HG03108 (cell line): ENCODE results near the gene CASKIN1.
"Not testable (repeated sequence)": the region's sequence is repeated elsewhere in the genome, so short reads cannot be mapped to it uniquely, and the experiment has no call there.

Experiments
- ATAC-seq: cut with Tn5 transposase; IDR thresholded peaks from one replicate; pipeline ENCODE4 v1.9.1; 2021; ENCODE audit warnings: moderate library complexity; ENCODE audit not compliant: unreplicated experiment

Gene CASKIN1

DNA sequence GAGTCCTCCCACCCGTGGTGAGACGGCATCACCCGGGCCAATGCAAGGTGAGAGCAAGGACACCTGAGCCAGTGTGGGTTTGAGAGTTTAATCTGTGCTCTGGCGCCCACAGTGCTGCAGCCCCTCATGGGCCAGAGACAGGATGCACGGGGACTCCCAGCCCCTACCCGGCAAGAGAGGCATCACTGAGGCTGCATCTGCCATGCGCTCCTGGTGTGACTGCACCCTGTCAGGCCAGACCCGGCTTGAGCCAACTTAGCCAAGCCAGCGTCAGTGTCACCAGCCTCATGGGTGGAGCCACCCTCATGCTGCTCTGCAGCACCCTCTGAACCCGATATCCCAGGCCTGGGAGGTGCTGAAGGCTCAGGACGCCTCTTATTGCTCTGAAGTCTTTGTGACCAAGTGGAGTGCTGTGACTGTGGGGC is 15.5 kb upstream of the CASKIN1 start:
- no peak for ATAC-seq

DNA sequence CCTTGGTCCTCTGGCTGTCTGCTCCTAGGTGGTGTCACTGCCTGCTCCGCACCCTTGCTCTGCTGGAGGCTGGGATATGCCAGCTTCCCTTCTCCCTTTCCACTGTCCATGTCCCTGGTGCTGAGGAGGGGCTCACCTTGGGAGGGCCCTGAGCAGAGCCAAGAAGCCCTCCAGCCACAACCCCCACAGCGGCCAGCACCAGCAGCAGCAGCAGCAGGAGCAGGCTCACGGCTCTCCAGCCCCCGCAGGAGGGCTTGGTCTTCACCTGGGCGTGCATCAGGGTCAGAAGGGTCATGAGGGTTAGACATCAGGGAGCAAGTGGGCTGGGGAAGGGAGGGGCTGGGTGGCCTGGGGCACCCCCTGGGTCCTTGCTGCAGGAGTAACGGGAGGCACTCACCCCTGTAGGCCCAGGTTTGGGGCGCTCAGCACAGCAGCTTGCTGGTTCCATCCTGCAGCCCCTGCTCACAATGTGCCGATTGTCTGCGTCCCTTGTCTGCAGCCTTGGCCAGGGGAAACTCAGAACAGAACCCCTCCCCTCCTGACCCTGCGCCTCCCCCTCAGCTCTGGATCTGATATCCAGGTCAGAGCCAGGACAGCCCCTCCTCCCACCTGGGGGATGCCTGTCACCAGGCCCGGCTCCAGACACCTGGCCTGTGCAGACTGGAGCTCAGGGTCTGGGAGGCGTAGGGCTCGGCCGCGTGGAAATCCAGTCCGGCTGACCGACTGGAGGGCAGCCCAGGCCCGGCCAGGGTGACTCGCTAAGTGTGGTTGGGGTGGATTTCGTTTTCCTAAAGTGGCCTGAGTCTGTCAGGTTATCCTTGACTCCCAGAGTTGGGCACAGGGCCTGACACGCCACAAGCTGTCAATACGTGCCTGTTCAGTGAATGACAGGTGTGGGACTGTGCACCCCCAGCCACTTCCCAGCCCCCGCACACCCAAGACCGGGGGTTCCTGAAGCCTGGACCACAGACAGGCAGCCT is 14.3 kb upstream of the CASKIN1 start, which contains the start of gene BRICD5:
Gene BRICD5 (minus strand): TSS at position 478 of the 980 bp plus-strand sequence. CDS start 30 bp downstream, at position 448.
- ATAC-seq, result no peak

DNA sequence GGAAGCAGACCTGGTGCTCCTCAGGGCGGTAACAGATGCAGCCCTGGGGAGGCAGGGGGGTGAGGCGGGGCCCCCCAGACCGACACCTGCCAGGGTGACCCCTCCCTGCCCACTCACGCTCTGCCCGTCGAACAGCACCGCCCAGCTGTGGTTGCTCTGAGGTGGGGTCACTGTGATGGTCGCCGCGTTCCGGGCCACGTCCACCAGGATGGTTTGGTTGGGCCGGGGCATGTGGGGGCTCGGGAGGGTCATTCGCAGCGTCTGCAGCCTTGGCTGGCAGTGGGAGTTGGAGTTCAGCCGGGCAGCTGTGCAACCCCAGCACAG is 13.6 kb upstream of the CASKIN1 start:
- ATAC-seq, result no peak

DNA sequence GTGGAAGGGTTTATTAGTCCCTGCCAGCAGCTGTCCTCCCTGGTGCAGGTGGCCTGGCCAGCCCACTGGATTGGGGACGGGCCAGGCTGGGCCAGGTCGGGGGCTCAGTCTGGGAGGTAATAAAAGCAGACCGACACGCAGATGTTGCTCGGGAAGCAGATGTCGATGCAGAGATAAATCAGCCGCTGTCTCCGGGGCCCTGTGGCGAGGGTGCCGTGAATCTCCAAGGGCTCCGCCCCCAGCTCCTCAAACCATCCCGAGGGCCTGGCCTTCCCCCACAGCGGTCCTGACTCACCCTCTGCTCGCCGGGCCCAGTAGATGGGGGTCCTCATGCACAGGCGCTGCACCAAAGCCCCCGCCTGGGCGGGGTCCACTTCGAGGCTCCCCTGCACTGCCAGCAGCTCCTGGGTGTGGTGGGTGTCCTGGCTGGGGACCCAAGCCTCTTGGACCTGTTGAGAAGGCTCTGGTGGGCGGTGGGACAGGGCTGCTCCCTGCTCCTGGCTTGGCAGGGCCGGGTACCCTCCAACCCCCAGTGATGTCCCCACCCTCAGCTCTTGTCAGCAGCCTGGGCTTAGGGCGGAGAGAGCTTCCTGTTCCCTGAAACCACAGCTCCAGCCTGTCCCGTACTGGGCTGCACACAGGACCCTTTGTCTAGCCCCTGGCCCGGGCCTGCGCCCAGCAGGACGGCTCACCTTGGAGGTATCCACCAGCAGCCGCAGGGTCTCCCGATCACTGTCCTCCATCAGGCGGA is 13.0 kb upstream of the CASKIN1 start:
- no peak for ATAC-seq

DNA sequence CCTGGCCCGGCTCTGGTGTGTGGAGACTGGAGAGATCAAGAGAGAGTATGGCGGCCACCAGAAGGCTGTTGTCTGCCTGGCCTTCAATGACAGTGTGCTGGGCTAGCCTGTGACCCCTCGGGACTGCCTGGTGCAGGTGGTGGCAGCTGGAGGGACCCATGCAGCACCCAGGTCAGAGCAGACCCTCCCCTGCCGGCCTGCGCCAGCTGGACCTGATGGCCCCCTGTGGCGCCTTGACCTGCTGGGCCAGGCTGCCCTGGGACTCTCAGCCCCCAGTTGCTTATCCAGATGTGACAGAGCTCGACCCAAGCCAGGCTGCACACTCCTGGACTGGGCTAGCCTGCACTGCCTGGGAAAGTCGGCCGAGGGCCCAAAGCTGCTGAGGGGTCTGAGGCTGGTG is 12.4 kb upstream of the CASKIN1 start:
- ATAC-seq, result no peak

DNA sequence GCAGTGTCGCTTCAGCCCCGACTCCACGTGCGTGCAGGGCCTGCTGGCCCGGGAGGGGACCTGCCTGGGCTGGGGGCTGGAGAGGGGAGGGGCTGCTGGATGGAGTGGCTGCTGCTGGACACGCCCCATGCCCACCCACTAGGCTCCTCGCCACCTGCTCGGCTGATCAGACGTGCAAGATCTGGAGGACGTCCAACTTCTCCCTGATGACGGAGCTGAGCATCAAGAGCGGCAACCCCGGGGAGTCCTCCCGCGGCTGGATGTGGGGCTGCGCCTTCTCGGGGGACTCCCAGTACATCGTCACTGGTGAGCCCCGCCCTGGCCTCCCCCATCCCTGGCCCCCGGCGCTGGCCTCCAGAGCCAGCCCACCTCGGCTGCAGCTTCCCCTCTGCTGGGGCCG is 11.9 kb upstream of the CASKIN1 start:
- ATAC-seq, result no peak

DNA sequence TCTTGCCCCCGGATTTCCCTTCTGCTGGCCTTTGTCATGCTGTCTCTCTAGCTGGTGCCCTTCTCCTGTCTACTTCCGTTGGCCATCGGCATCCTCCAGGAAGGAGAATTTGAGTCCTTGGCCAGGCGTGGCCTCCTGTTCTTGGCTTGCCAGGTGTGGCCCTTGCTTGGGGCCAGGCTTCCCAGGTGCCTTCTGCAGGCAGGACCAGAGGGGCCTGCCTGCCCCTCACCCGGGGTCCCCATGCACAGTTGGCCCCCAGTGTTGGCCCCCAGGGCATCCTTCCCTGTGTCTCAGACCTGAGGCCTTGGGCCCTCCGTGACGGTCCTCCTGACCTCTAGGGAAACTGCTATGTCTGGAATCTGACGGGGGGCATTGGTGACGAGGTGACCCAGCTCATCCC is 11.5 kb upstream of the CASKIN1 start:
- no peak for ATAC-seq

DNA sequence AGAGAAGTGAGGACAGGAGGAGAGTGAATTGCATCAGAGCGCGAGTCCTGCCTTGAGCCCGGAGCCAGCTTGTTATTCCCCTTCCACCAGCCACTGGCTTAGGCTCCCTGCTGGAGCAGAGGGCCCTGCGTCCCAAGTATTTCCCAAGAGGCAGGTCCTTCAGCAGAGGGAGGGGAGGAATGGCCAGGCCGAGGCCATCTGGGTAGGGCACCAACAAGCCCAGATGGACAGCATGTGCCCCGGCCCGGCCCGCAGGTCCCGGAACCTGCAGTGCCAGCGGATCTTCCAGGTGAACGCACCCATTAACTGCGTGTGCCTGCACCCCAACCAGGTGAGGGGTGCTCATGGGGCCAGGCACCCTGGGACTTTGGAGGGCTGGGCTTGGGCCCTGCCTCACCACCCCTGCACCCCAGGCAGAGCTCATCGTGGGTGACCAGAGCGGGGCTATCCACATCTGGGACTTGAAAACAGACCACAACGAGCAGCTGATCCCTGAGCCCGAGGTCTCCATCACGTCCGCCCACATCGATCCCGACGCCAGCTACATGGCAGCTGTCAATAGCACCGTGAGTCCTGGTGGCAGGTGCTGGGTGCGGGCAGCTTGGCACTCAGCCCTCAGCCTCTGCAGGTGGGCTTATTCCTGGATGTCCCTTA is 10.5 kb upstream of the CASKIN1 start:
- no peak for ATAC-seq

DNA sequence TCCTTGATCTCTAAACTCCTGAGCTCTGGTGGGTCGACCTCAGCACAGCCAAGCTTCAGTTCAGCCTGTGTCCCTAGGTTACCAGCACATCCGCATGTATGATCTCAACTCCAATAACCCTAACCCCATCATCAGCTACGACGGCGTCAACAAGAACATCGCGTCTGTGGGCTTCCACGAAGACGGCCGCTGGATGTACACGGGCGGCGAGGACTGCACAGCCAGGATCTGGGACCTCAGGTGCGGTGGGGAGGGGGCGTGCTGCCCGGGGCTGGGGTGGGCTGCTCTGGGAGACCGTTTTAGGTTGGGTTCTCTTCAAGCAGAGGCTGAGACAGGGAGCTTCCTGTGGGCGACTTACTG is 10.0 kb upstream of the CASKIN1 start:
- ATAC-seq, result no peak

DNA sequence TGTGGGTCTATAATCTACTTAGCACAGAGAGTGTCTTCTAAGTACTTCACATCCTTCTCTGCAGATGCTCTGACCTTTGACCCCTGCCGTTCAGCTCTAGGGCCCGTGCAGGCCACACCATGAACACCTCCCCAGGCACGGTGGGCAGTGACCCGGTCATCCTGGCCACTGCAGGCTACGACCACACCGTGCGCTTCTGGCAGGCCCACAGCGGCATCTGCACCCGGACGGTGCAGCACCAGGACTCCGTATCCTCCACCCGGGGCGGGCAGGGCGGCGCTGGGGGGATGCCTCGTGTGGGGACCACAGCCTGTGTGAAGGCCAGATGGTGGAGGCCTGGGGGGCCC is 9.5 kb upstream of the CASKIN1 start:
- ATAC-seq, result peak; percentile 4

DNA sequence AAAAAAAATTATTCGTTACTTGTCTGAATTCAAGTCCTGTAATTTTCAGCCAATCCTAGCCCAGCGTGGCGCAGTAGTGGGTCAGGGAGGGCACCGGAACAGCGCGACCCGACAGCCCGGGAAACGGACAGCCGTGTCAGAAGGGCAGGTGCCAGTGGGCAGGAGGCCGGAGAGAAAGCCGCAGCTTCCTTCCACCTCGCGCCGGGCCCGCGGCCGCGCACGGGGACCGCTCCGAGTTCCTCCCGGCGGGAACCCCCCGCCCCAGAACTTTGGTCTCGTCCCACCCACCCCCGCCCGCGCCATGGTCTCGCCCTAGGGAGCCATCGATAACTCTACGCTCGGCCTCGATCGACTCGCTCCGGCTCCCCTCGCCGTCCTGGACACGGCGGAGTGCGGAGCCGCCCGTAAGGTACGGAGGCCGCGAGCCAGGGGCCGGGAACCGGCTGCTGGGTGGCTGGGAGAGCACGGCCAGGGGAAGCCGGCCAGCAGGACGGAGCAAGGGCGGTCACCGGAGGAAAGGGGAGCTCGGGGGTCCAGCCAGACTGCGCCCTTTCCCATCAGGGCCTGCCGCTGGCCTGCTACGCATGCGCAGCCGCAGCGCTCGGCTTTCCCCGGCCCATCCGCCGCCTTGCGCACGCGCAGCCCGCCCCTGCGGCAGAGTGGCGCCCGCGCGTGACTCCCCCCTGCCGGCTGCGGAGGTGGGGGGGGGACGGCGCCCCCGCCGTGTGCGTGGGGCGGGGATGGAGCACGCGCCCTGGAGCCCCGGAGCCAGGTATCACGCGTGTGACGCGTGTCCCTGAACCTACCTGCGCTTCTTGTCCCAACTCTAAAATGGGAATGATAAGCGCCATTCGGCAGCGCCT is 8.9 kb upstream of the CASKIN1 start, which contains the start of gene MLST8:
Gene MLST8 (plus strand): TSS at position 351 of the 863 bp plus-strand sequence. CDS start 632 bp downstream, outside the sequence.
- ATAC-seq, result peak; percentile 64

DNA sequence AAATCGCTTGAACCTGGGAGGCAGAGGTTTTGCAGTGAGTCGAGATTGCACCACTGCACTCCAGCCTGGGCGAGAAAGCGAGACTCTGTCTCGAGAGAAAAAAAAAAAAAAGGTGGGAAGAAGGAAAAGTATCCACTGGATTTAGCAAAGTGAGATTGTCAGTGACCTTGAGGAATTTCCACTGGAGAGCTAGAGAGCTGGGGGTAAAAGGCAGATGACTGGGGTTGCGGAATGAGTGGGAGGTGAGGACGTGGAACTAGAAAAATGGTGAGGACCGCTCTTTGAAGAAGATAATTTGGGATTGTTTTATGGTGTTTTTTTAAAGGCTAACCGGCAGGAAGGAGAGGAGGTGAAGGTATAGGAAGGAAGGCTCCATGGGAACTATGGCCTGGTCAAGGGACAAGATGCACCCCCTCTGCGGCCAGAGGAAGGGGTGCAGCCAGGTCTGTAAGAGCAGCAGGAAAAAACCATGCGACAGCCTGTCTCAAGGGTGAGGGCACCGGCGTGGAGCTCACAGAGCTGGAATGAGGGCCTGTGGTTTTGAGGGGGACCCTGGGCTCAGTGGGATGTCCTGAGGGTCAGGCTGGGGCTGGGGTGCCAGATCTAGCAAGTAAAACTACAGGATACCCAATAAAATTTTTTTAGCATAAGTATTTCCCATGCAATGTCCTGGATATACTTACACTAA is 8.2 kb upstream of the CASKIN1 start:
- ATAC-seq, result no peak

DNA sequence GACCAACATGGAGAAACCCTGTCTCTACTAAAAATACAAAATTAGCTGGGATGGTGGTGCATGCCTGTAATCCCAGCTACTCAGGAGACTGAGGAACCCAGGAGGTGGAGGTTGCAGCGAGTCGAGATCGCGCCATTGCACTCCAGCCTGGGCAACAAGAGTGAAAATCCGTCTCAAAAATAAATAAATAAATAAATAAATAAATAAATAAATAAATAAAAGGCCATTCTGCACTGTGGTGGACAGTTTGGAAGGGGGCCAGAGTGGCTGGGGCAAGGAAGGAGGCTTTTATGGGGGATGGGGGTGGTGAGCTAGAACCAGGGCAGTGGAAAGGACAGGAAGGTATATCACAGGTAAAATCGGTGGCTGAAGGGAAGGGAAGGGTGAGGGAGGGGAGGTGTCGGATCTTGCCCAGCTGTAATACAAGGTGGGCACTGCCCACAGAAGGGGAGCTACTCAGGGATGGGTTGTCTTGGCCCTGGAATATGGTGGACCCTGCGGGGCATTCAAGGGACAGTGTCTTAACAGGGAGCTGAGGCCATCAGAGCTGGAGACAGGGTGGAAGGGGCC is 6.8 kb upstream of the CASKIN1 start:
- not testable (repeated sequence) for ATAC-seq

DNA sequence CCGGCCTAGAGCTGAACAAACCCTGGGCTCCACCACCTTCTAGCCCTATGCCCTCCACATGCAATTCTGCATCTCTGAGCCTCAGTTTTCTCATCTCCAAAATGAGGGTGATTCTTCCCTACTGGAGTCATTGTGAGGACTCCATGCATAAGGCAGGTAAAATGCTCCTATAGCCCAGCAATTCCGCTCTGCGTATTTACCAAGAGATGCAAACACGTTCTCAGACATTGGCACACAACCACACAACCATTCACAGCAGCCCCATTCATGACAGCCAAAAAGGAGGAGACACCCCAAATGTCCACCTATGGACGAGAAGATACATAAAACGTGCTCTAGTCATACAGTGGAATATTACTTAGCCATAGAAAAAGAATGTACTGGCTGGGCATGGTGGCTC is 3.9 kb upstream of the CASKIN1 start:
- ATAC-seq, result no peak

DNA sequence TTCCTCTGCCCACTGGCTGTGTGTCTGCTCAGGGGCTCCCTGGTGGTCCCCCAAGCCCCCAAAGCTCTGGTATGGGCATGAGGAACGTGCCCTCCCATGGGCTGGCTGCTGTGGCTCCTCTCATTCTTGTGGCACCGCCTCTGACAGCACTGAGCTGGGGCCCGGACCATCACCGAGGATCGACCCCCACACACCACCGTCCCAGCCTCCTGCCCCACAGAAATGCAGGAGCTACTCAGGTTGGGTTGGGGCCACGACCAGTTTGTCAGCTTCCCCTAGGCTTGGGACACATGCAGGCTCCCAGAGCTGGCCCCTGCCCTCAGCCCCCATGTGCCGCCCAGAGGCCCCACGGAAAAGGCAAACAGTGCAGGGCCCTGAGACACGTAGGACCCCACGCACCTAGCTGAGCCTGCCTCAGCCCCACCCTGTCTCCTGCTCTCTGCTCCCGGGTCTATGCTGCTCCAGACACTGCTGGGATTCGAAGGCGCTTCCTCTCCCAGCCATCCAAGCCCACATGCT is 3.3 kb upstream of the CASKIN1 start:
- no peak for ATAC-seq

DNA sequence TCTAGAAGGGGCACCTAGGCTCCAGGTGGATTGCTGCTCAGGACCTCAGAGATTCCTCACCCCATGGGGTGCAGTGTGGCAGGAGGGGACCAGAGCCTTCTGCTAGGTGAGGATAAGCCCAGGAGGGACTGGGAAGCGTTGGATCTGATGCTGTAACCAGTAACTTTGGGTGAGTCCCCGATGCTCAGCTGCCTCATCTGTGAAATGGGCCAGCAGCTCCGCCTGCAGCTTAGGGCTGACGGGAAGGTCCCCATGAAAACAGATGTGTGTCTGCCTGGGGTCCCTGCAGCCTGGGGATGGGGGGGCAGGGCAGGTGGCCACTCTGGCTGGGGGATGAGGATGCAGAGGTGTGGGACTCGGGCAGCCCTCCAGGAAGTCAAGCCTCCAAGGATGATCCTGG is 2.7 kb upstream of the CASKIN1 start:
- no peak for ATAC-seq

DNA sequence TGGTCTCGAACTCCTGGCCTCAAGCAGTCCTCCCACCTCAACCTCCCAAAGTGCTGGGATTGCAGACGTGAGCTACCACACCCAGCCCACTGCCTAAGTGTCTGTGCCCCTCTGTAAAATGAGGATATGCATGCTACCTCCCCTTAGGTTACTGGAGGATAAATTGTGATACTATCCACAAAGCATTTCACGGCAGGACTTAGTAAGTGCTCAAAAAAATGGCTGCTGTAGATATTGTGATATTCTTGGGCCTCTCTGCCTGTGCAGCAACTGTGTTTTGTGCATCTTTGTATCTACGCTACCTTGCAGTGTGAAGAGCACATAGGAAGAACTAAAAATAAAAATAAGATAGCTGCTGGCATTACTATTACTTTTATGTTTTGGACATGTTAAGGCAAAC is 1.9 kb upstream of the CASKIN1 start:
- no peak for ATAC-seq

DNA sequence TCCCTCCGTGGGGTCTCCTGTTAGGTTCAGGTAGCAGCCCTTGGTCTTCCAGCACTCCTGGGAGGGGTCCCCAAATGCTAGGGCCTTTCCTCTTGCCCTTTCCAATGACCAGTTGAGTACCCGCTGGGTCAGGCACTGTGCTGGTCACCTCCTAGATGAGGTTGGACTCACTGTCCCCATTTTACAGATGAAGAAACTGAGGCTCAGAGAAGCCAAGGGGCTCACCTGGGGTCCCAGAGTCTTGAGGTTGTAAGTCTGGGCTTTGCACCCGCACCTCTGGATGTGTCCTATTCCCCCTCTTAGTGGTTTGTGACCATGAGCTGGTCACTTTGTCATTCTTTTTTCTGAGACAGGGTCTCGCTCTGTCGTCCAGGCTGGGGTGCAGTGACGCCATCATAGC is 1.4 kb upstream of the CASKIN1 start:
- no peak for ATAC-seq

DNA sequence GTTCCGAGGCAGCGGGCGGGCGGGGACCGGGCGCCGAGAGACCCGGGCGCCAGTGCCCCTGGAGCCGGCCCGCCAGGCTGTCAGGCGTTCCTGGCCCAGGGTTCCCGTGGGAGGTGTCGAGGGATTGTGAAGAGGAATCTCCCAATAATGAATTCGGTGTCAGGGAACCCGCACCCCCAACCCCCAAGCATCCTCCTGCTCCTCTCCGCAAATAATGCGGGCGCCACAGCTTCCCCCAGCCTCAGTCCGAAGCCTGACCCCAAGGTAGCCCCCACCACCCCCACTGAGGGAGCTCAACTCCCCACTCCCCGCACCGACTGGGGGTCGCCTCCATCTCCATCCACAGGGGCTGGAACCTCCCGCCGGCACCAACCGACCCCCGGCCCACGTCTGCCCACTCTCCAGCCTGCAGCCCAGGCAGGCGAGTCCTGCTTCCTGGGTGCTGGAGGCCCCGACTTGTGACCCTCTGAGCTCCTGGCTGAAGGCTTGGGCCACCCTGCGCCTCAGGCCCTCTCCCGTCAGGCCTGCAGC is 641 bp upstream of the CASKIN1 start:
- no peak for ATAC-seq
